Right lobe of liver (tissue), 4 donors: ENCODE data around the gene LPCAT2.

Source experiments
- POLR2A ChIP-seq: fragments of 450-650 bp; IDR thresholded peaks from one replicate; pipeline ENCODE4 v1.6.1; 2017; ENCODE audit warnings: antibody characterized with exemption, mild to moderate bottlenecking
- TF ChIP-seq, protein P1 (sequence below), 4 donors: fragments of 200-600 bp in 3 of 4; fragments of 450-650 bp in 1 of 4; IDR thresholded peaks; one replicate each; pipeline versions ENCODE4 v1.5.1 to v1.8.0; 2016 to 2022; ENCODE audit warnings: antibody characterized with exemption in 4 of 4, mild to moderate bottlenecking in 2 of 4
- donor health status: DM: no; HTN: no; CAD: no.
- donor health status: DM: no; HTN: no; CAD: no.
- donor health status: DM: no; HTN: yes; CAD: no.

- TF ChIP-seq, protein P1, sequence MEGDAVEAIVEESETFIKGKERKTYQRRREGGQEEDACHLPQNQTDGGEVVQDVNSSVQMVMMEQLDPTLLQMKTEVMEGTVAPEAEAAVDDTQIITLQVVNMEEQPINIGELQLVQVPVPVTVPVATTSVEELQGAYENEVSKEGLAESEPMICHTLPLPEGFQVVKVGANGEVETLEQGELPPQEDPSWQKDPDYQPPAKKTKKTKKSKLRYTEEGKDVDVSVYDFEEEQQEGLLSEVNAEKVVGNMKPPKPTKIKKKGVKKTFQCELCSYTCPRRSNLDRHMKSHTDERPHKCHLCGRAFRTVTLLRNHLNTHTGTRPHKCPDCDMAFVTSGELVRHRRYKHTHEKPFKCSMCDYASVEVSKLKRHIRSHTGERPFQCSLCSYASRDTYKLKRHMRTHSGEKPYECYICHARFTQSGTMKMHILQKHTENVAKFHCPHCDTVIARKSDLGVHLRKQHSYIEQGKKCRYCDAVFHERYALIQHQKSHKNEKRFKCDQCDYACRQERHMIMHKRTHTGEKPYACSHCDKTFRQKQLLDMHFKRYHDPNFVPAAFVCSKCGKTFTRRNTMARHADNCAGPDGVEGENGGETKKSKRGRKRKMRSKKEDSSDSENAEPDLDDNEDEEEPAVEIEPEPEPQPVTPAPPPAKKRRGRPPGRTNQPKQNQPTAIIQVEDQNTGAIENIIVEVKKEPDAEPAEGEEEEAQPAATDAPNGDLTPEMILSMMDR (IDR thresholded peaks at IDR 0.05) = no peak
- TF ChIP-seq POLR2A = no peak
These were observed 8.8 kb upstream of the LPCAT2 start for GRCh38 chr16:55499951-55500529.
